Mesendoderm (in vitro differentiated cells): ENCODE results near the gene DCUN1D2.

Experiments used
- DNase-seq: peaks from one replicate; pipeline ENCODE4 v3.0.0; 2013
- H2AK5ac ChIP-seq: 2 replicates; pipeline ENCODE4 v1.6.1; 2013; ENCODE audit warnings: low read length, inconsistent platforms
- H2BK120ac ChIP-seq: 2 replicates; pipeline ENCODE4 v1.6.1; 2013; ENCODE audit warnings: low read depth, mild to moderate bottlenecking, low read length, moderate library complexity, mixed read lengths
- H2BK15ac ChIP-seq: replicated peaks from 2 replicates; pipeline ENCODE4 v1.6.1; 2013; ENCODE audit warnings: low read depth, mild to moderate bottlenecking, moderate library complexity
- H2BK5ac ChIP-seq: 2 replicates; pipeline ENCODE4 v1.6.1; 2013; ENCODE audit warnings: low read length, inconsistent platforms
- H3K18ac ChIP-seq: 2 replicates; pipeline ENCODE4 v1.6.1; 2013; ENCODE audit warnings: mild to moderate bottlenecking, low read length, mixed read lengths
- H3K23ac ChIP-seq: one replicate; pipeline ENCODE4 v1.6.1; 2013; ENCODE audit warnings: low read length
- H3K27ac ChIP-seq: 2 replicates; pipeline ENCODE4 v1.5.1; 2013; ENCODE audit warnings: low read depth, mild to moderate bottlenecking, inconsistent platforms, low read length, moderate library complexity
- H3K27me3 ChIP-seq: 2 replicates; pipeline ENCODE4 v1.6.1; 2013; ENCODE audit warnings: low read length, control low read depth, mild to moderate bottlenecking, inconsistent platforms; ENCODE audit not compliant: insufficient read depth, poor library complexity
- H3K36me3 ChIP-seq: 2 replicates; pipeline ENCODE4 v1.6.1; 2013; ENCODE audit warnings: low read length, inconsistent platforms; ENCODE audit not compliant: control insufficient read depth, insufficient read depth
- H3K4ac ChIP-seq: one replicate; pipeline ENCODE4 v1.6.1; 2013; ENCODE audit warnings: low read depth, mild to moderate bottlenecking, low read length, moderate library complexity
- H3K4me1 ChIP-seq: 2 replicates; pipeline ENCODE4 v1.6.1; 2013; ENCODE audit warnings: low read depth, low read length, inconsistent platforms; ENCODE audit not compliant: control insufficient read depth
- H3K4me2 ChIP-seq: 2 replicates; pipeline ENCODE4 v1.6.1; 2013; ENCODE audit warnings: low read length
- H3K4me3 ChIP-seq: 2 replicates; pipeline ENCODE4 v1.5.1; 2013; ENCODE audit warnings: mild to moderate bottlenecking, low read length
- H3K56ac ChIP-seq: one replicate; pipeline ENCODE4 v1.6.1; 2013; ENCODE audit warnings: low read length
- H3K79me1 ChIP-seq: 2 replicates; pipeline ENCODE4 v1.6.1; 2013; ENCODE audit warnings: low read length, inconsistent platforms
- H3K79me2 ChIP-seq: 2 replicates; pipeline ENCODE4 v1.6.1; 2013; ENCODE audit warnings: mild to moderate bottlenecking, low read length; ENCODE audit not compliant: control insufficient read depth, insufficient read depth
- H3K9ac ChIP-seq: 2 replicates; pipeline ENCODE4 v1.6.1; 2013; ENCODE audit warnings: low read length, inconsistent platforms
- H4K5ac ChIP-seq: one replicate; pipeline ENCODE4 v1.6.1; 2013; ENCODE audit warnings: low read length
- H4K8ac ChIP-seq: one replicate; pipeline ENCODE4 v1.6.1; 2013; ENCODE audit warnings: low read depth, mild to moderate bottlenecking, control low read depth, low read length, moderate library complexity
- WGBS: extraction: QIAGEN DNeasy Blood & Tissue Kit; methylation state at CpG from one replicate; pipeline ENCODE4 v1.1.7; 2013; ENCODE audit warnings: low lambda C conversion rate, missing lambda C conversion rate; ENCODE audit not compliant: insufficient coverage; ENCODE audit errors: extremely low coverage; 5-methylcytosine and 5-hydroxymethylcytosine counted together

The DCUN1D2 gene

GRCh38 chr13:113445791-113446487 is 44.6 kb downstream of the DCUN1D2 start:
- no peak for DNase-seq
- Histone ChIP-seq H3K4me1 (no peaks in the 10 kb centered on the region), H3K23ac (no peak overlapping the region), H3K36me3 (peaks cover 2% of the 10 kb centered on the region), H3K27ac (no peak overlapping the region), H3K18ac (no peak overlapping the region), H2BK120ac (no peak overlapping the region), H3K4ac (no peak overlapping the region), H2AK5ac (no peak overlapping the region), H3K79me1 (no peaks in the 10 kb centered on the region), H2BK15ac (no peak overlapping the region), H4K5ac (no peak overlapping the region), H3K79me2 (no peaks in the 10 kb centered on the region), H3K9ac (no peak overlapping the region), H3K56ac (no peak overlapping the region), H4K8ac (no peak overlapping the region), H3K27me3 (no peaks in the 10 kb centered on the region), H3K4me2 (no peak overlapping the region), H2BK5ac (no peak overlapping the region), H3K4me3 (no peak overlapping the region)
- no CpG with 5 or more reads among the region's 19 CpGs for WGBS

- Histone ChIP-seq H2BK120ac (no peak overlapping the region), H2BK5ac (no peak overlapping the region), H3K79me2 (no peaks in the 10 kb centered on the region), H3K79me1 (no peaks in the 10 kb centered on the region), H3K27ac (no peak overlapping the region), H3K56ac (no peak overlapping the region), H3K4me3 (no peak overlapping the region), H2BK15ac (no peak overlapping the region), H2AK5ac (no peak overlapping the region), H3K36me3 (peaks cover 2% of the 10 kb centered on the region), H3K4me1 (no peaks in the 10 kb centered on the region), H3K9ac (no peak overlapping the region), H3K23ac (no peak overlapping the region), H3K18ac (no peak overlapping the region), H3K4ac (no peak overlapping the region), H3K4me2 (no peak overlapping the region), H3K27me3 (no peaks in the 10 kb centered on the region), H4K5ac (no peak overlapping the region), H4K8ac (no peak overlapping the region)
- no CpG with 5 or more reads among the region's 15 CpGs for WGBS
- no peak for DNase-seq
Observed at GRCh38 chr13:113443991-113444390, 46.5 kb downstream of the DCUN1D2 start.

- no peak overlapping the region for H2BK15ac ChIP-seq
- no peak overlapping the region for H4K8ac ChIP-seq
- H4K5ac ChIP-seq = no peak overlapping the region
- WGBS = no CpG with 5 or more reads among the region's 1 CpG
- no peak overlapping the region for H2BK5ac ChIP-seq
- no peaks in the 10 kb centered on the region for H3K4me1 ChIP-seq
- H3K9ac ChIP-seq = no peak overlapping the region
- no peak overlapping the region for H2BK120ac ChIP-seq
- H3K79me1 ChIP-seq = no peaks in the 10 kb centered on the region
- H3K4me3 ChIP-seq = no peak overlapping the region
- H3K56ac ChIP-seq = no peak overlapping the region
- peaks cover 2% of the 10 kb centered on the region for H3K36me3 ChIP-seq
- H3K27me3 ChIP-seq = no peaks in the 10 kb centered on the region
- no peak overlapping the region for H2AK5ac ChIP-seq
- H3K23ac ChIP-seq = no peak overlapping the region
- no peak overlapping the region for H3K27ac ChIP-seq
- no peak overlapping the region for H3K4me2 ChIP-seq
- H3K18ac ChIP-seq = no peak overlapping the region
- no peak overlapping the region for H3K4ac ChIP-seq
- DNase-seq = no peak
- H3K79me2 ChIP-seq = no peaks in the 10 kb centered on the region
Observed at GRCh38 chr13:113442985-113443362, 47.5 kb downstream of the DCUN1D2 start.

- Histone ChIP-seq H3K79me2 (no peaks in the 10 kb centered on the region), H4K5ac (no peak overlapping the region), H3K27ac (no peak overlapping the region), H2BK15ac (no peak overlapping the region), H3K36me3 (peaks cover 2% of the 10 kb centered on the region), H2BK120ac (no peak overlapping the region), H3K4ac (no peak overlapping the region), H2AK5ac (no peak overlapping the region), H3K9ac (no peak overlapping the region), H3K4me1 (no peaks in the 10 kb centered on the region), H4K8ac (no peak overlapping the region), H3K79me1 (no peaks in the 10 kb centered on the region), H3K56ac (no peak overlapping the region), H3K23ac (no peak overlapping the region), H2BK5ac (no peak overlapping the region), H3K4me2 (no peak overlapping the region), H3K27me3 (no peaks in the 10 kb centered on the region), H3K18ac (no peak overlapping the region), H3K4me3 (no peak overlapping the region)
- no peak for DNase-seq
- no CpG with 5 or more reads among the region's 10 CpGs for WGBS
Observed at GRCh38 chr13:113442354-113442984, 48.0 kb downstream of the DCUN1D2 start.

- H3K56ac ChIP-seq = no peak overlapping the region
- H3K4ac ChIP-seq = no peak overlapping the region
- no peak overlapping the region for H3K23ac ChIP-seq
- H3K4me1 ChIP-seq = no peaks in the 10 kb centered on the region
- no peak for DNase-seq
- no peak overlapping the region for H4K8ac ChIP-seq
- no peak overlapping the region for H2AK5ac ChIP-seq
- no peak overlapping the region for H3K4me3 ChIP-seq
- H3K18ac ChIP-seq = no peak overlapping the region
- WGBS = no CpG with 5 or more reads among the region's 29 CpGs
- H3K4me2 ChIP-seq = no peak overlapping the region
- H3K79me1 ChIP-seq = no peaks in the 10 kb centered on the region
- no peaks in the 10 kb centered on the region for H3K79me2 ChIP-seq
- H2BK120ac ChIP-seq = no peak overlapping the region
- no peak overlapping the region for H2BK15ac ChIP-seq
- H3K27ac ChIP-seq = no peak overlapping the region
- H3K9ac ChIP-seq = no peak overlapping the region
- no peaks in the 10 kb centered on the region for H3K27me3 ChIP-seq
- H3K36me3 ChIP-seq = no peaks in the 10 kb centered on the region
- no peak overlapping the region for H2BK5ac ChIP-seq
- H4K5ac ChIP-seq = no peak overlapping the region
Observed at GRCh38 chr13:113441661-113442060, 48.9 kb downstream of the DCUN1D2 start.
